Measurements from ENCODE around the gene ENPP7.

GRCh38 chr17:79707931-79708891, 22.5 kb upstream of the ENPP7 start:
- TF ChIP-seq YY1 (IDR thresholded peaks at IDR 0.05; ENCODE audit: insufficient read depth, insufficient read length) (no peak), ZNF274 (IDR thresholded peaks at IDR 0.05; ENCODE audit: low read depth, low read length) (no peak), SUZ12 (IDR thresholded peaks at IDR 0.05; ENCODE audit: extremely low read depth, insufficient read depth, insufficient read length) (no peak)
